ENCODE results near the gene CDC25B.
"Not testable (repeated sequence)": the region's sequence is repeated elsewhere in the genome, so short reads cannot be mapped to it uniquely, and the experiment has no call there.

CDC25B gene

GRCh38 chr20:3842348-3842930, 46.3 kb downstream of the CDC25B start:
- no peak for DNase-seq

GRCh38 chr20:3843490-3843889, 47.4 kb downstream of the CDC25B start:
- no peak for DNase-seq

- DNase-seq, result not testable (repeated sequence)
Measured at GRCh38 chr20:3843990-3844619, 48.0 kb downstream of the CDC25B start.

- no peak for DNase-seq
Measured at GRCh38 chr20:3846378-3846739, 50.2 kb downstream of the CDC25B start.

- DNase-seq, result peak; percentile 85
Measured at GRCh38 chr20:3846740-3847428, 50.8 kb downstream of the CDC25B start, which contains the start of gene MAVS. TSS of gene MAVS (plus strand) at chr20:3846834. CDS start at chr20:3854625, 7,791 bp downstream.

GRCh38 chr20:3847429-3847940, 51.4 kb downstream of the CDC25B start:
- DNase-seq, result no peak

- DNase-seq, result no peak
Measured at GRCh38 chr20:3848565-3848964, 52.5 kb downstream of the CDC25B start.

GRCh38 chr20:3854462-3854871, 58.4 kb downstream of the CDC25B start:
- no peak for DNase-seq

Data from stimulated activated naive CD4-positive, alpha-beta T cell treated with Interleukin-2 at 50 U/mL for 16 hours (primary cell).